DND-41 (cell line): Measurements from ENCODE around the gene FCGR3B.
"Not testable (repeated sequence)": the region's sequence is repeated elsewhere in the genome, so short reads cannot be mapped to it uniquely, and the experiment has no call there.

ENCODE experiments used
- CTCF ChIP-seq: IDR thresholded peaks from 2 replicates; pipeline ENCODE4 v1.5.1; 2012; ENCODE audit warnings: borderline replicate concordance, low read length, moderate library complexity, mild to moderate bottlenecking; ENCODE audit not compliant: poor library complexity, severe bottlenecking; ENCODE audit errors: extremely low read depth
- EZH2 ChIP-seq: IDR thresholded peaks from 3 replicates; pipeline ENCODE4 v1.6.1; 2012; ENCODE audit warnings: borderline replicate concordance, low read depth, mild to moderate bottlenecking, moderate library complexity, low read length, inconsistent platforms; ENCODE audit not compliant: severe bottlenecking

GRCh38 chr1:161593092-161593755 lies 37.8 kb downstream of the FCGR3B start:
- TF ChIP-seq CTCF, EZH2: not testable (repeated sequence)
